Measurements from ENCODE around the gene DRAXIN. TPM values are rescaled to one million over a fixed set of nuclear protein-coding genes. Genes with fewer than 3 reads are reported as not detected.

The DRAXIN gene
- total and polyA plus RNA-seq, 2 donors (not counting 3 experiments of a cell fraction or from before 2014, with no cell fraction given), result 0.44 to 3.2 TPM

- H3K9me1 ChIP-seq (replicated peaks; ENCODE audit: control insufficient read depth, extremely low read depth, insufficient read depth, low read length), result no peaks in the 10 kb centered on the region
- dilution Hi-C loops (cut with MboI; ENCODE audit: extremely low pct_ligation_motif_present, low sequenced_read_pairs), result no loop called here
- H4K20me1 ChIP-seq (replicated peaks; ENCODE audit: control insufficient read depth, extremely low read depth, insufficient read depth, low read length), result no peaks in the 10 kb centered on the region
- ChIA-PET CTCF (no interaction called here), POLR2A (no interaction called here)
- no peak overlapping the region for H3K27ac ChIP-seq (ENCODE audit: insufficient read depth, low read depth, low read length)
- no TSS peak for BruUV-seq (replicated peaks)
- H3K9me3 ChIP-seq (replicated peaks; ENCODE audit: control insufficient read depth, insufficient read depth, low read length), result no peaks in the 10 kb centered on the region
- H3K9ac ChIP-seq (replicated peaks; ENCODE audit: extremely low read depth, insufficient read depth, low read length), result no peak overlapping the region
- FAIRE-seq, result no peak
- H3K27me3 ChIP-seq (ENCODE audit: control insufficient read depth in 2 of 2, insufficient read depth in 2 of 2, low read length in 2 of 2), result no peaks in the 10 kb centered on the region
- H3K79me2 ChIP-seq (ENCODE audit: control insufficient read depth, insufficient read depth, low read length), result no peaks in the 10 kb centered on the region
- peaks cover 0 to 8% of the 10 kb centered on the region in 2 experiments for H3K36me3 ChIP-seq (ENCODE audit: control insufficient read depth in 2 of 2, extremely low read depth in 1 of 2, insufficient read depth in 2 of 2, low read length in 2 of 2)
- TF ChIP-seq FOS (IDR thresholded peaks at IDR 0.05; ENCODE audit: borderline replicate concordance, insufficient read depth, low read length), result no peak
- no peak for TF ChIP-seq GATA2 (IDR thresholded peaks at IDR 0.05; ENCODE audit: insufficient read depth, insufficient read length, low read depth, low read length)
- TF ChIP-seq EZH2 (IDR thresholded peaks at IDR 0.05; ENCODE audit: borderline replicate concordance, low read depth, low read length, severe bottlenecking), result no peak
- TF ChIP-seq CTCF (IDR thresholded peaks at IDR 0.05; ENCODE audit: extremely low read depth in 1 of 2, insufficient read depth in 1 of 2, low read depth in 1 of 2, low read length in 2 of 2), result no peak
- no peak for TF ChIP-seq POLR2A (IDR thresholded peaks at IDR 0.05; ENCODE audit: low read depth, low read length)
- H2AFZ ChIP-seq (ENCODE audit: low read depth, low read length), result no peak overlapping the region
- H3K4me1 ChIP-seq (ENCODE audit: control insufficient read depth, extremely low read depth, insufficient read depth, low read length), result no peaks in the 10 kb centered on the region
- intact Hi-C loops (cut with micrococcal nuclease), result no loop called here
- DNase-seq (ENCODE audit: low read depth, low spot score), result no peak
- H3K4me3 ChIP-seq (replicated peaks in 1 of 3; ENCODE audit: insufficient read depth in 1 of 3, low read depth in 1 of 3, low read length in 3 of 3), result no peak overlapping the region
- H3K4me2 ChIP-seq (ENCODE audit: insufficient read depth, low read length), result no peak overlapping the region
Observed at GRCh38 chr1:11670747-11671146, 20.8 kb upstream of the DRAXIN start.

GRCh38 chr1:11671205-11671543 is 20.3 kb upstream of the DRAXIN start:
- Histone ChIP-seq H3K4me1 (ENCODE audit: control insufficient read depth, extremely low read depth, insufficient read depth, low read length) (no peaks in the 10 kb centered on the region), H4K20me1 (replicated peaks; ENCODE audit: control insufficient read depth, extremely low read depth, insufficient read depth, low read length) (no peaks in the 10 kb centered on the region), H3K27me3 (ENCODE audit: control insufficient read depth in 2 of 2, insufficient read depth in 2 of 2, low read length in 2 of 2) (no peaks in the 10 kb centered on the region), H3K27ac (ENCODE audit: insufficient read depth, low read depth, low read length) (no peak overlapping the region), H3K9ac (replicated peaks; ENCODE audit: extremely low read depth, insufficient read depth, low read length) (no peak overlapping the region), H3K9me1 (replicated peaks; ENCODE audit: control insufficient read depth, extremely low read depth, insufficient read depth, low read length) (no peaks in the 10 kb centered on the region), H3K36me3 (ENCODE audit: control insufficient read depth in 2 of 2, extremely low read depth in 1 of 2, insufficient read depth in 2 of 2, low read length in 2 of 2) (peaks cover 0 to 11% of the 10 kb centered on the region in 2 experiments), H2AFZ (ENCODE audit: low read depth, low read length) (no peak overlapping the region), H3K4me3 (replicated peaks in 1 of 3; ENCODE audit: insufficient read depth in 1 of 3, low read depth in 1 of 3, low read length in 3 of 3) (no peak overlapping the region), H3K4me2 (ENCODE audit: insufficient read depth, low read length) (no peak overlapping the region), H3K9me3 (replicated peaks; ENCODE audit: control insufficient read depth, insufficient read depth, low read length) (no peaks in the 10 kb centered on the region), H3K79me2 (ENCODE audit: control insufficient read depth, insufficient read depth, low read length) (no peaks in the 10 kb centered on the region)
- dilution Hi-C loops (cut with MboI; ENCODE audit: extremely low pct_ligation_motif_present, low sequenced_read_pairs) (no loop called here), intact Hi-C loops (cut with micrococcal nuclease) (no loop called here)
- POLR2A ChIA-PET, result no interaction called here
- DNase-seq (ENCODE audit: low read depth, low spot score) (no peak), FAIRE-seq (no peak)
- TF ChIP-seq GATA2 (IDR thresholded peaks at IDR 0.05; ENCODE audit: insufficient read depth, insufficient read length, low read depth, low read length) (no peak), MYC (IDR thresholded peaks at IDR 0.05; ENCODE audit: low read depth, low read length) (no peak), POLR2AphosphoS5 (IDR thresholded peaks at IDR 0.05; ENCODE audit: insufficient read depth, low read depth, low read length) (no peak), FOS (IDR thresholded peaks at IDR 0.05; ENCODE audit: borderline replicate concordance, insufficient read depth, low read length) (no peak), MAX (IDR thresholded peaks at IDR 0.05; ENCODE audit: insufficient read depth, insufficient read length) (no peak), CTCF (IDR thresholded peaks at IDR 0.05; ENCODE audit: extremely low read depth in 1 of 2, insufficient read depth in 1 of 2, low read depth in 1 of 2, low read length in 2 of 2) (no peak), POLR2A (IDR thresholded peaks at IDR 0.05; ENCODE audit: low read depth, low read length) (no peak), JUN (IDR thresholded peaks at IDR 0.05; ENCODE audit: borderline replicate concordance, insufficient read depth, insufficient read length, low read depth) (no peak), EZH2 (IDR thresholded peaks at IDR 0.05; ENCODE audit: borderline replicate concordance, low read depth, low read length, severe bottlenecking) (no peak)
- BruUV-seq (replicated peaks), result no TSS peak
- CTCF ChIA-PET, result no interaction called here
